Left lung (tissue), 14 donors: ENCODE data around the gene BROX. TPM values are rescaled to one million over a fixed set of nuclear protein-coding genes. Genes with fewer than 3 reads are reported as not detected.
"Not testable (repeated sequence)": the region's sequence is repeated elsewhere in the genome, so short reads cannot be mapped to it uniquely, and the experiment has no call there.

Experiments used
- ATAC-seq: fragments of 200-7000 bp; cut with Tn5 transposase; one replicate; pipeline ENCODE4 v1.9.1; 2020; ENCODE audit warnings: moderate library complexity
- DNase-seq, 4 donors: peaks; one replicate each; pipeline ENCODE4 v3.0.0-alpha.2; 2013 to 2020
- H3K27ac ChIP-seq, 2 donors: fragments of 200-600 bp; sonication (generic) in 1 of 2; one replicate each; pipeline versions ENCODE4 v1.5.0 to v1.8.0; 2020 to 2021
- H3K27me3 ChIP-seq, 2 donors: fragments of 200-600 bp; sonication (generic) in 1 of 2; one replicate each; pipeline versions ENCODE4 v1.5.0 to v1.8.0; 2020 to 2021
- H3K36me3 ChIP-seq, 2 donors: fragments of 200-600 bp; sonication (generic) in 1 of 2; one replicate each; pipeline versions ENCODE4 v1.5.0 to v1.8.0; 2020 to 2021
- H3K4me1 ChIP-seq, 2 donors: fragments of 200-600 bp; one replicate each; pipeline ENCODE4 v1.8.0; 2021
- H3K4me3 ChIP-seq, 2 donors: fragments of 200-600 bp; sonication (generic) in 1 of 2; one replicate each; pipeline versions ENCODE4 v1.5.0 to v1.8.0; 2020 to 2021; ENCODE audit warnings: mild to moderate bottlenecking in 1 of 2
- H3K9me3 ChIP-seq, 2 donors: fragments of 200-600 bp; sonication (generic) in 1 of 2; one replicate each; pipeline versions ENCODE4 v1.5.0 to v1.8.0; 2020 to 2021
- intact Hi-C, 2 donors: fragments of 100-400 bp; cut with DNase I; formaldehyde crosslinking; loops; one replicate each; pipeline versions ENCODE4 v1.11.2 to v1.14.2; 2022
- long read RNA-seq, 12 donors: library from polyadenylated mRNA in 2 of 12; unstranded in 2 of 12; transcript quantifications; one replicate each; pipeline ENCODE4 v2.0.0 and lab custom pipeline, GENCODE V29; 2019 to 2026
- polyA plus RNA-seq, 6 donors: library from polyadenylated mRNA; unstranded; fragments of 120-200 nt; gene quantifications; one replicate each; pipeline ENCODE4 v1.2.1, GENCODE V29; 2013; ENCODE audit not compliant: insufficient read length in 6 of 6
- total RNA-seq, 2 donors: library from RNA; stranded (reverse); fragmentation: NEBNext Ultra II Directional; extraction: Animal tissue kit (Norgen Biotek cat#: 25700); gene quantifications; one replicate each; pipeline ENCODE4 v1.2.1, GENCODE V29; 2021
- TF ChIP-seq, protein P1 (sequence below), 2 donors: fragments of 200-600 bp; sonication (generic) in 1 of 2; IDR thresholded peaks; one replicate each; pipeline versions ENCODE4 v1.5.0 to v1.8.0; 2021; ENCODE audit warnings: antibody characterized with exemption in 2 of 2
- donor health status: DM: no; HTN: yes; CAD: no.
- donor health status: DM: no; HTN: no; CAD: no.

Gene BROX
- total RNA-seq = 10 to 100 TPM; 47.2 to 52.6 TPM
- polyA plus RNA-seq = 10 to 100 TPM; 41.4 to 52.1 (median 46.3) TPM
- long read RNA-seq, donor 1, full-length matches to known transcripts = 5 of 11 reads
- long read RNA-seq, donor 1, partial matches to known transcripts = 6 of 11 reads
- long read RNA-seq, donor 1, other reads (novel, unspliced or antisense) = 0 of 11 reads
- long read RNA-seq, donor 2, partial matches to known transcripts = 0 of 3 reads
- long read RNA-seq, donor 2, other reads (novel, unspliced or antisense) = 0 of 3 reads
- long read RNA-seq, donor 3, full-length matches to known transcripts = 2 of 2 reads
- long read RNA-seq, donor 3, partial matches to known transcripts = 0 of 2 reads
- long read RNA-seq, donor 3, other reads (novel, unspliced or antisense) = 0 of 2 reads
- long read RNA-seq, donor 4, partial matches to known transcripts = 3 of 6 reads
- long read RNA-seq, donor 4, other reads (novel, unspliced or antisense) = 2 of 6 reads
- long read RNA-seq, donor 5, full-length matches to known transcripts = 5 of 5 reads
- long read RNA-seq, donor 5, partial matches to known transcripts = 0 of 5 reads
- long read RNA-seq, donor 5, other reads (novel, unspliced or antisense) = 0 of 5 reads
- long read RNA-seq, donor 6, full-length matches to known transcripts = 1 of 19 reads
- long read RNA-seq, donor 6, partial matches to known transcripts = 18 of 19 reads
- long read RNA-seq, donor 6, other reads (novel, unspliced or antisense) = 0 of 19 reads
- long read RNA-seq, donor 7 = 0 reads
- long read RNA-seq, donor 8, full-length matches to known transcripts = 1 of 1 reads
- long read RNA-seq, donor 8, partial matches to known transcripts = 0 of 1 reads
- long read RNA-seq, donor 8, other reads (novel, unspliced or antisense) = 0 of 1 reads
- long read RNA-seq, donor 9 = 0 reads
- long read RNA-seq, donor 10, partial matches to known transcripts = 2 of 3 reads
- long read RNA-seq, donor 10, other reads (novel, unspliced or antisense) = 1 of 3 reads
- long read RNA-seq, donor 11, full-length matches to known transcripts = 2 of 2 reads
- long read RNA-seq, donor 11, partial matches to known transcripts = 0 of 2 reads
- long read RNA-seq, donor 11, other reads (novel, unspliced or antisense) = 0 of 2 reads
- long read RNA-seq, donor 12 = 0 reads

- Histone ChIP-seq H3K4me3 (peak within 1 kb of the TSS; percentile 69 to 73), H3K36me3 (peaks cover 0 to 25% of the 10 kb centered on the region in 2 donors), H3K9me3 (no peaks in the 10 kb centered on the region), H3K4me1 (peaks cover 24 to 59% of the 10 kb centered on the region in 2 donors), H3K27ac (peak within 1 kb of the TSS; percentile 99), H3K27me3 (no peaks in the 10 kb centered on the region)
- ATAC-seq (peak; percentile 92), DNase-seq (peak; percentile 93 to 99 (median 94))
- TF ChIP-seq, protein P1, sequence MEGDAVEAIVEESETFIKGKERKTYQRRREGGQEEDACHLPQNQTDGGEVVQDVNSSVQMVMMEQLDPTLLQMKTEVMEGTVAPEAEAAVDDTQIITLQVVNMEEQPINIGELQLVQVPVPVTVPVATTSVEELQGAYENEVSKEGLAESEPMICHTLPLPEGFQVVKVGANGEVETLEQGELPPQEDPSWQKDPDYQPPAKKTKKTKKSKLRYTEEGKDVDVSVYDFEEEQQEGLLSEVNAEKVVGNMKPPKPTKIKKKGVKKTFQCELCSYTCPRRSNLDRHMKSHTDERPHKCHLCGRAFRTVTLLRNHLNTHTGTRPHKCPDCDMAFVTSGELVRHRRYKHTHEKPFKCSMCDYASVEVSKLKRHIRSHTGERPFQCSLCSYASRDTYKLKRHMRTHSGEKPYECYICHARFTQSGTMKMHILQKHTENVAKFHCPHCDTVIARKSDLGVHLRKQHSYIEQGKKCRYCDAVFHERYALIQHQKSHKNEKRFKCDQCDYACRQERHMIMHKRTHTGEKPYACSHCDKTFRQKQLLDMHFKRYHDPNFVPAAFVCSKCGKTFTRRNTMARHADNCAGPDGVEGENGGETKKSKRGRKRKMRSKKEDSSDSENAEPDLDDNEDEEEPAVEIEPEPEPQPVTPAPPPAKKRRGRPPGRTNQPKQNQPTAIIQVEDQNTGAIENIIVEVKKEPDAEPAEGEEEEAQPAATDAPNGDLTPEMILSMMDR (IDR thresholded peaks at IDR 0.05) = no peak
- intact Hi-C loops = no loop called here
Observed at GRCh38 chr1:222712253-222713090, at the start of gene BROX, which contains the start of gene AIDA. TSS of gene BROX (plus strand) at chr1:222712564. CDS start at chr1:222715700, 3,136 bp downstream. TSS of gene AIDA (minus strand) at chr1:222712491. CDS start at chr1:222712317, 174 bp downstream.

DNA sequence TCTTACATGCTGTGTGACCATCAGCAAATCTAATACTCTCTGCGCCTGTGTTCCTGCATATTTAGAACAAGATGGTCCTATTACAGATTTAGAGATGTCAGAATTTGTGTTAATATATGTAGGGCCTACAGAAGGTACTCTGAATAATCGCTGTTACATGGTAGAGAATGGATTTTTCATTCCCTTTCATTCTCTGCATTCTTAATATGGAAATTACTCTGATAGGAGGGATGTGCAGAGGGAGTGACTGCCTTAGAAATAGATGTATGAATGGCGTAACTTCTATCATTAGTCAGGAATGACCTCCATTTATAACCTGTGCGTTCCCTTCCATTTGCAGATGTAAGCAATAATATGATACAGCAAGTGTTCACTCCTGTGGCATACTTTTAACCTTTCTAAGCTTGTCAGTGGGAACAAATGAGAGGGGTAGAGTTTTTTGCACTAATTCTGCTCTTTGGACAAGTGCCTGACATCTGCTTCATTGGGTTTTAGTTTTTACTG, 48.9 kb upstream of the BROX start:
- H3K4me3 ChIP-seq = no peak overlapping the region
- H3K9me3 ChIP-seq = no peaks in the 10 kb centered on the region
- intact Hi-C loops = no loop called here
- peaks cover 10 to 96% of the 10 kb centered on the region in 2 donors for H3K36me3 ChIP-seq
- TF ChIP-seq, protein P1 (IDR thresholded peaks at IDR 0.05) = no peak
- no peaks in the 10 kb centered on the region for H3K4me1 ChIP-seq
- no peak overlapping the region for H3K27ac ChIP-seq
- ATAC-seq = no peak
- no peak for DNase-seq
- no peaks in the 10 kb centered on the region for H3K27me3 ChIP-seq

- TF ChIP-seq, protein P1 (IDR thresholded peaks at IDR 0.05) = no peak
- no peaks in the 10 kb centered on the region for H3K9me3 ChIP-seq
- H3K27me3 ChIP-seq = no peaks in the 10 kb centered on the region
- intact Hi-C loops = no loop called here
- no peaks in the 10 kb centered on the region for H3K4me1 ChIP-seq
- peaks cover 10 to 81% of the 10 kb centered on the region in 2 donors for H3K36me3 ChIP-seq
- DNase-seq (no peak), ATAC-seq (no peak)
- H3K27ac ChIP-seq = no peak overlapping the region
- H3K4me3 ChIP-seq = no peak overlapping the region
Observed at GRCh38 chr1:222665964-222666363, 46.4 kb upstream of the BROX start.

DNA sequence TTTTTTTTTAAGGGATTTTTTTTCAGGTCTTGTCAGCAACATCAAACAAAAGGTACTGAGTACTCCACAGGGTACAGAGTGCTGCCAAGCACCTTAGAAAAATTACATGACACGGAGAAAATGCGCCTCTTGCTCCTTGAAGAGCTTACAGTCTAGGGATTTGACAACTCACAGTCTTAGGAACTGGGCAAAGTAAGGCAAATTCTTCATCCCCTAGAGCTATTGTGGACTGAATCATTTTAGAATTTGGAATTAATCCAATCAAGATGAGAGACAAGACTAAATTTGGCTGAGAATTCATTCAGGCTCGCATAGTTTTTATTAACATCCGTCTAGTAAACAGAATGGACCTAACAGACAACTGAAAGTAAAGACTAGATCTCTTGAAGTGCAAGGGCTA, 44.2 kb upstream of the BROX start:
- H3K27me3 ChIP-seq, DNase-seq, intact Hi-C loops, ATAC-seq, H3K27ac ChIP-seq, H3K4me3 ChIP-seq, H3K4me1 ChIP-seq, H3K9me3 ChIP-seq: not testable (repeated sequence)
- peaks cover 0 to 80% of the 10 kb centered on the region in 2 donors for H3K36me3 ChIP-seq

DNA sequence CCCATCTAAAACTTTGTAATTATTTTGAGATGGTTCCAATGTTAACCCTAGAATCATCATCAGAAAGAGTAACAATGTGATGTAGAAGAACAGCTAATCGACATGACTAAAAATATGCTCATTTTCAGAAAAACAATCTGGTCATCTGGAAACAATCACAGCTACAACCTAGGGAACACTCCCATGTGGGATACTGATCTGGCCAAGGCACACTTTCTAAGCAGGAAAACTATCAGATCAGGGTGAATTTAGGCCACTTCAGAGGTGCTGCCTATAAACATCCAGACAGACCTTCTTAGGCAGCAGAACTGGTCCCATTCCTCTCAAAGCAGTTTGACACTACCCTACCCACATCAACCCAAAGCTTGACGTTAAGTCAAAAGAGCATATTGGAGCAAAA, 43.3 kb upstream of the BROX start:
- H3K27ac ChIP-seq, H3K9me3 ChIP-seq, DNase-seq, ATAC-seq, intact Hi-C loops, H3K27me3 ChIP-seq, H3K4me1 ChIP-seq, H3K4me3 ChIP-seq: not testable (repeated sequence)
- peaks cover 0 to 79% of the 10 kb centered on the region in 2 donors for H3K36me3 ChIP-seq
